Muscle layer of duodenum (tissue), 2 donors: ENCODE data around the gene NINL.
"Not testable (repeated sequence)": the region's sequence is repeated elsewhere in the genome, so short reads cannot be mapped to it uniquely, and the experiment has no call there.

Source experiments
- H3K27ac ChIP-seq: one replicate; pipeline ENCODE4 v1.7.0; 2013; ENCODE audit warnings: mild to moderate bottlenecking, low read length
- H3K27me3 ChIP-seq: one replicate; pipeline ENCODE4 v1.7.0; 2013; ENCODE audit warnings: low read depth, mild to moderate bottlenecking, control low read depth, low read length
- H3K36me3 ChIP-seq, 2 donors: one replicate each; pipeline ENCODE4 v1.7.0; 2013; ENCODE audit warnings: low read length in 2 of 2, control low read depth in 1 of 2, mild to moderate bottlenecking in 1 of 2; ENCODE audit not compliant: insufficient read depth in 2 of 2, control insufficient read depth in 1 of 2
- H3K4me1 ChIP-seq, 2 donors: one replicate each; pipeline ENCODE4 v1.7.0; 2013; ENCODE audit warnings: low read length in 2 of 2, mild to moderate bottlenecking in 2 of 2, control low read depth in 1 of 2, moderate library complexity in 1 of 2; ENCODE audit not compliant: insufficient read depth in 2 of 2, control insufficient read depth in 1 of 2
- H3K4me3 ChIP-seq, 2 donors: one replicate each; pipeline ENCODE4 v1.7.0; 2013; ENCODE audit warnings: low read length in 2 of 2, low read depth in 1 of 2, mild to moderate bottlenecking in 1 of 2
- H3K9me3 ChIP-seq, 2 donors: one replicate each; pipeline ENCODE4 v1.7.0; 2013; ENCODE audit warnings: low read length in 2 of 2, control low read depth in 1 of 2, mild to moderate bottlenecking in 1 of 2; ENCODE audit not compliant: control insufficient read depth in 1 of 2
- donor health status: healthy.

The NINL gene

GRCh38 chr20:25588491-25588890 lies 3.2 kb upstream of the NINL start:
- no peaks in the 10 kb centered on the region for H3K9me3 ChIP-seq
- no peak overlapping the region for H3K27ac ChIP-seq
- H3K36me3 ChIP-seq, result no peaks in the 10 kb centered on the region
- H3K27me3 ChIP-seq, result no peaks in the 10 kb centered on the region
- H3K4me3 ChIP-seq, result no peak overlapping the region
- H3K4me1 ChIP-seq, result peaks cover 0 to 3% of the 10 kb centered on the region in 2 donors

- Histone ChIP-seq H3K9me3 (no peaks in the 10 kb centered on the region), H3K36me3 (no peaks in the 10 kb centered on the region), H3K4me1 (peaks cover 0 to 3% of the 10 kb centered on the region in 2 donors), H3K4me3 (no peak overlapping the region), H3K27ac (no peak overlapping the region), H3K27me3 (no peaks in the 10 kb centered on the region)
Observed at GRCh38 chr20:25587536-25587935, 2.2 kb upstream of the NINL start.

DNA sequence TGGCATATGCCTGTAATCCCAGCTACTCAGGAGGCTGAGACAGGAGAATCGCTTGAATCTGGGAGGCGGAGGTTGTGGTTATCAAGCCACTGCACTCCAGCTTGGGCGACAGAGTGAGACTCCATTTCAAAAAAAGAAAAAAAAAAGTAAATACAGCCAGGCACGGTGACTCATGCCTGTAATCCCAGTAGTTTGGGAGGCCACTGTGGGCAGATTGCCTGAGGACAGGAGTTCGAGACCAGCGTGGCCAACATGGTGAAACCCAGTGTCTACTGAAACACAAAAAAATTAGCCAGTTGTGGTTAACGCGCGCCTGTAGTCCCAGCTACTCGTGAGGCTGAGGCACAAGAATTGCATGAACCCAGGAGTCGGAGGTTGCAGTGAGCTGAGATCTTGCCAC lies 1.5 kb upstream of the NINL start:
- Histone ChIP-seq H3K4me1 (peaks cover 0 to 3% of the 10 kb centered on the region in 2 donors), H3K4me3 (no peak overlapping the region), H3K36me3 (no peaks in the 10 kb centered on the region), H3K27ac (no peak overlapping the region), H3K9me3 (no peaks in the 10 kb centered on the region), H3K27me3 (no peaks in the 10 kb centered on the region)

DNA sequence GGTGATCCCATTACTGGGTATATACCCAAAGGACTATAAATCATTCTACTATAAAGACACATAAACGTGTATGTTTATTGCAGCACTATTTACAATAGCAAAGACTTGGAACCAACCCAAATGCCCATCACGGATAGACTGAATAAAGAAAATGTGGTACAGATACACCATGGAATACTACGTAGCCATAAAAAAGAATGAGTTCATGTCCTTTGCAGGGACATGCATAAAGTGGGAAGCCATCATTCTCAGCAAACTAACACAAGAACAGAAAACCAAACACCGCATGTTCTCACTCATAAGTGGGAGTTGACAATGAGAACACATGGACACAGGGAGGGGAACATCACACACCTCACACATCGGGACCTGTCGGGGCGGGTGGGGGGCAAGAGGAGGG lies 1.7 kb downstream of the NINL start:
- not testable (repeated sequence) for H3K36me3 ChIP-seq, H3K27me3 ChIP-seq, H3K27ac ChIP-seq, H3K9me3 ChIP-seq, H3K4me1 ChIP-seq, H3K4me3 ChIP-seq

- no peak overlapping the region for H3K27ac ChIP-seq
- peaks cover 3 to 5% of the 10 kb centered on the region in 2 donors for H3K4me1 ChIP-seq
- H3K36me3 ChIP-seq, result no peaks in the 10 kb centered on the region
- no peaks in the 10 kb centered on the region for H3K27me3 ChIP-seq
- H3K9me3 ChIP-seq, result no peaks in the 10 kb centered on the region
- no peak overlapping the region for H3K4me3 ChIP-seq
Observed at GRCh38 chr20:25580711-25581110, 4.6 kb downstream of the NINL start.

GRCh38 chr20:25579081-25579770 lies 6.1 kb downstream of the NINL start:
- H3K9me3 ChIP-seq, result no peaks in the 10 kb centered on the region
- H3K4me3 ChIP-seq, result no peak overlapping the region
- no peaks in the 10 kb centered on the region for H3K27me3 ChIP-seq
- peaks cover 0 to 5% of the 10 kb centered on the region in 2 donors for H3K4me1 ChIP-seq
- H3K27ac ChIP-seq, result no peak overlapping the region
- no peaks in the 10 kb centered on the region for H3K36me3 ChIP-seq

- Histone ChIP-seq H3K4me3 (no peak overlapping the region), H3K9me3 (no peaks in the 10 kb centered on the region), H3K36me3 (no peaks in the 10 kb centered on the region), H3K4me1 (peaks cover 0 to 5% of the 10 kb centered on the region in 2 donors), H3K27ac (no peak overlapping the region), H3K27me3 (no peaks in the 10 kb centered on the region)
Observed at GRCh38 chr20:25576783-25577530, 8.4 kb downstream of the NINL start.

GRCh38 chr20:25574411-25574810 lies 10.9 kb downstream of the NINL start:
- Histone ChIP-seq H3K27me3 (no peaks in the 10 kb centered on the region), H3K27ac (no peak overlapping the region), H3K9me3 (no peaks in the 10 kb centered on the region), H3K4me3 (no peak overlapping the region), H3K4me1 (no peaks in the 10 kb centered on the region), H3K36me3 (no peaks in the 10 kb centered on the region)

DNA sequence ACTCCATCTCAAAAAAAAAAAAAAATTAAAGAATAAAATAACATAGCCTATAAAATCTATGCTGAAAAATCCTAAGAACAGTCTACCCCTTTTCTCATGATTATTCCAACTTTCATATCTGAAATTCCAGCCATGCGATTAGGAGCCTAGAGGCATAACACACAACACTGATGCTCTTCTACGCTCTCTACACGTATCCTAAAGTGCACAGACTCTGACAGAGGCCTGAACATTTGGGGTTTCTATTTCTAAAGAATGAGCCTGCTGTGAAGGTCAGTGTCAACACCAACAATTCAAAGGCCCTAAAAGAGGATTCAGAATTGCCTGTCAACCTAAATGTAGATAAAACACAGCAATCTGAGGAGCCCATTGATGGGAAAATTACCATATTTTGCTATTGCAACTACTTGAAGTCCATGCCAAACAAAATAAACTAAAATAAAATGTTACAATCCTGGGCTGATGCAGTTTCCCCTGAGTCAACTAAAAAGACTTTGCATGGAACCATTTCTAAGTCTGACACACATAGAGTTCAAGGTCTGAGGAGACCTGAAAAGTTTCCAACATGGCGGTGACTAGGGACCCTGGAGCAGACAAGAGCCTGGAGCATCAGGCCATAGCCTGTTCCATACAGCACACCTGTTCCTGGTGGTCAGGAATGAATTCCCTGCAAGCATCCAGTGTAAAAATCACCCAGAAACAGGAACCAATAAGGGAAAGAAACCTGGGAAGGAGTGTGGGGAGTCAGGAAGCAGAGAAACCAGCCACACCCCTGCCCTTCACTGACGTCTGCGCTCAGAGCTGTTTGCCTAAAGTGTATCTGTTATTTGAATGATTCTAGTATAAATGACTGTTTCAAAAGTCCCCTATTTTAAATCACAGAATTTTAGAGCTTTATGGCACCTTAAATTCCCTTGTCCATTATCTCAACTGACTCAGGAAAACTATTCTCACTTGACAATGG lies 11.8 kb downstream of the NINL start:
- no peaks in the 10 kb centered on the region for H3K4me1 ChIP-seq
- H3K36me3 ChIP-seq, result no peaks in the 10 kb centered on the region
- H3K27ac ChIP-seq, result no peak overlapping the region
- no peak overlapping the region for H3K4me3 ChIP-seq
- H3K9me3 ChIP-seq, result no peaks in the 10 kb centered on the region
- no peaks in the 10 kb centered on the region for H3K27me3 ChIP-seq

GRCh38 chr20:25571817-25572216 lies 13.5 kb downstream of the NINL start:
- H3K9me3 ChIP-seq, result no peaks in the 10 kb centered on the region
- H3K4me1 ChIP-seq, result no peaks in the 10 kb centered on the region
- no peaks in the 10 kb centered on the region for H3K27me3 ChIP-seq
- no peaks in the 10 kb centered on the region for H3K36me3 ChIP-seq
- H3K4me3 ChIP-seq, result no peak overlapping the region
- no peak overlapping the region for H3K27ac ChIP-seq

DNA sequence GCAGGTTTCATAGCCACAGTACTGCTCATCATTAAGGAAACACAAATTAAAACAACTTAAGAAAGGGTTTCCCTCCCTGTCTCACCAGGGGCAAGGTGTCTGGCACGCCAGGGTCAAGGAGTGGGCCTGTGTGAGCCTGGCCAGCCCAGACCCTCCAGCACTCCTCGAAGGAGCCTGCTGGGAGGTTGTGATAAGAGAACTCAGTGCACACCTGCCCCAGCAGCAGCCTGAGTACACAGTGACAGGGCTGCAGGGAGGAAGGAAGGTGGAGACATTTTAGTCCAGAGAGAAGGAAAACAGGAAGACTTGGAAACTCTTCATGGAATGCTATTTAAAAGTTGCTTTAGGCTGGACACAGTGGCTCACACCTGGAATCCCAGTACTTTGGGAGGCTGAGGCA lies 14.1 kb downstream of the NINL start:
- Histone ChIP-seq H3K4me1 (no peaks in the 10 kb centered on the region), H3K9me3 (no peaks in the 10 kb centered on the region), H3K4me3 (no peak overlapping the region), H3K36me3 (no peaks in the 10 kb centered on the region), H3K27ac (no peak overlapping the region), H3K27me3 (no peaks in the 10 kb centered on the region)
